ENCODE results near the gene GOLGA6L26. TPM values are rescaled to one million over a fixed set of nuclear protein-coding genes. Genes with fewer than 3 reads are reported as not detected.
"Not testable (repeated sequence)": the region's sequence is repeated elsewhere in the genome, so short reads cannot be mapped to it uniquely, and the experiment has no call there.

Gene GOLGA6L26
- total and polyA plus RNA-seq, 2 of the 4 experiments (the other 2 are of a cell fraction), result not detected

GRCh38 chr15:23311233-23311632 lies 22.8 kb downstream of the GOLGA6L26 start:
- WGBS, 2 experiments (ENCODE audit: extremely low coverage in 2 of 2, insufficient read length in 1 of 2), result no CpG with 5 or more reads among the region's 13 CpGs
- CTCF ChIA-PET; H3K4me3 ChIP-seq (ENCODE audit: insufficient read depth, low read depth, low read length); H3K4me1 ChIP-seq (ENCODE audit: control insufficient read depth, insufficient read depth, low read length); BruUV-seq (replicated peaks); H2AK5ac ChIP-seq (ENCODE audit: low read depth, low read length); H2AFZ ChIP-seq (replicated peaks; ENCODE audit: low read length, poor library complexity); H3K9ac ChIP-seq (ENCODE audit: low read depth, low read length); H3K9me1 ChIP-seq (ENCODE audit: insufficient read depth, low read length); H4K91ac ChIP-seq (ENCODE audit: insufficient read depth, low read depth, low read length); H2BK120ac ChIP-seq (ENCODE audit: low read depth, low read length); H3K56ac ChIP-seq (ENCODE audit: extremely low read depth, insufficient read depth, low read length); H2AK9ac ChIP-seq (replicated peaks; ENCODE audit: low read depth, low read length, poor library complexity); ATAC-seq (ENCODE audit: low read depth); H4K8ac ChIP-seq (ENCODE audit: low read depth in 2 of 2, low read length in 2 of 2); DNase-seq; H2BK15ac ChIP-seq (ENCODE audit: low read depth, low read length); H3K27me3 ChIP-seq (ENCODE audit: control insufficient read depth, insufficient read depth, low read length); H3K23ac ChIP-seq (ENCODE audit: low read depth, low read length); H3K27ac ChIP-seq (ENCODE audit: insufficient read depth, low read length); intact Hi-C loops (cut with micrococcal nuclease); H4K20me1 ChIP-seq (ENCODE audit: insufficient read depth, low read length); H4K5ac ChIP-seq (ENCODE audit: low read depth, low read length); H3K18ac ChIP-seq (ENCODE audit: low read depth, low read length); POLR2A ChIA-PET (ENCODE audit: unreplicated experiment); H2BK5ac ChIP-seq (ENCODE audit: low read depth, low read length, poor library complexity, severe bottlenecking); dilution Hi-C loops (cut with HindIII; ENCODE audit: low sequenced_read_pairs, unreplicated experiment); H3K14ac ChIP-seq (replicated peaks; ENCODE audit: low read depth, low read length); H3K4ac ChIP-seq (ENCODE audit: low read depth, low read length); H2BK20ac ChIP-seq (ENCODE audit: low read depth, low read length); in situ Hi-C loops (cut with MboI; ENCODE audit: low sequenced_read_pairs); H3K9me3 ChIP-seq (ENCODE audit: control insufficient read depth, insufficient read depth, low read length); H3K4me2 ChIP-seq (ENCODE audit: low read depth, low read length): not testable (repeated sequence)
- H3K36me3 ChIP-seq (ENCODE audit: control insufficient read depth, insufficient read depth, low read length), result peaks cover 26% of the 10 kb centered on the region
- H3K79me1 ChIP-seq (ENCODE audit: low read depth in 1 of 2, low read length in 2 of 2), result peaks cover 3 to 11% of the 10 kb centered on the region in 2 experiments

- H3K27me3 ChIP-seq (ENCODE audit: control insufficient read depth, insufficient read depth, low read length); H2BK20ac ChIP-seq (ENCODE audit: low read depth, low read length); ATAC-seq (ENCODE audit: low read depth); H3K4me3 ChIP-seq (ENCODE audit: insufficient read depth, low read depth, low read length); H2AK5ac ChIP-seq (ENCODE audit: low read depth, low read length); H2BK15ac ChIP-seq (ENCODE audit: low read depth, low read length); H2BK120ac ChIP-seq (ENCODE audit: low read depth, low read length); dilution Hi-C loops (cut with HindIII; ENCODE audit: low sequenced_read_pairs, unreplicated experiment); H3K4me1 ChIP-seq (ENCODE audit: control insufficient read depth, insufficient read depth, low read length); H4K8ac ChIP-seq (ENCODE audit: low read depth in 2 of 2, low read length in 2 of 2); H3K9me1 ChIP-seq (ENCODE audit: insufficient read depth, low read length); H3K4me2 ChIP-seq (ENCODE audit: low read depth, low read length); H3K4ac ChIP-seq (ENCODE audit: low read depth, low read length); H4K5ac ChIP-seq (ENCODE audit: low read depth, low read length); H3K18ac ChIP-seq (ENCODE audit: low read depth, low read length); DNase-seq; H2AK9ac ChIP-seq (replicated peaks; ENCODE audit: low read depth, low read length, poor library complexity); H3K56ac ChIP-seq (ENCODE audit: extremely low read depth, insufficient read depth, low read length); BruUV-seq (replicated peaks); H4K91ac ChIP-seq (ENCODE audit: insufficient read depth, low read depth, low read length); CTCF ChIA-PET; H2AFZ ChIP-seq (replicated peaks; ENCODE audit: low read length, poor library complexity); H2BK5ac ChIP-seq (ENCODE audit: low read depth, low read length, poor library complexity, severe bottlenecking); H4K20me1 ChIP-seq (ENCODE audit: insufficient read depth, low read length); in situ Hi-C loops (cut with MboI; ENCODE audit: low sequenced_read_pairs); H3K27ac ChIP-seq (ENCODE audit: insufficient read depth, low read length); H3K23ac ChIP-seq (ENCODE audit: low read depth, low read length); H3K14ac ChIP-seq (replicated peaks; ENCODE audit: low read depth, low read length); H3K9ac ChIP-seq (ENCODE audit: low read depth, low read length); H3K9me3 ChIP-seq (ENCODE audit: control insufficient read depth, insufficient read depth, low read length); POLR2A ChIA-PET (ENCODE audit: unreplicated experiment); intact Hi-C loops (cut with micrococcal nuclease): not testable (repeated sequence)
- peaks cover 9 to 19% of the 10 kb centered on the region in 2 experiments for H3K79me1 ChIP-seq (ENCODE audit: low read depth in 1 of 2, low read length in 2 of 2)
- H3K36me3 ChIP-seq (ENCODE audit: control insufficient read depth, insufficient read depth, low read length), result peaks cover 24% of the 10 kb centered on the region
- no CpG with 5 or more reads among the region's 7 CpGs for WGBS, 2 experiments (ENCODE audit: extremely low coverage in 2 of 2, insufficient read length in 1 of 2)
Measured at GRCh38 chr15:23305921-23306320, 28.1 kb downstream of the GOLGA6L26 start.

Data from IMR-90 (cell line).